Right renal pelvis (tissue), 4 donors: ENCODE results near the gene RGS9. TPM values are rescaled to one million over a fixed set of nuclear protein-coding genes. Genes with fewer than 3 reads are reported as not detected.

ENCODE experiments used
- DNase-seq, 4 donors: peaks; one replicate each; pipeline ENCODE4 v3.0.0-alpha.2; 2013; ENCODE audit warnings: low read depth in 4 of 4, low spot score in 3 of 4, missing footprints in 1 of 4
- polyA plus RNA-seq, 4 donors: library from polyadenylated mRNA; unstranded; fragments of 120-200 nt; gene quantifications; one replicate each; pipeline ENCODE4 v1.2.1, GENCODE V29; 2013; ENCODE audit not compliant: insufficient read length in 4 of 4

Gene RGS9
- polyA plus RNA-seq, 4 donors = 12.2 to 16.5 (median 14.6) TPM

- no peak for DNase-seq
Observed at GRCh38 chr17:65154770-65155589, 17.8 kb downstream of the RGS9 start.

GRCh38 chr17:65155622-65156021 lies 18.5 kb downstream of the RGS9 start:
- no peak for DNase-seq

- DNase-seq = no peak
Observed at GRCh38 chr17:65156185-65156834, 19.1 kb downstream of the RGS9 start.

GRCh38 chr17:65156835-65157565 lies 19.8 kb downstream of the RGS9 start:
- no peak for DNase-seq

- DNase-seq = no peak
Observed at GRCh38 chr17:65158041-65158440, 20.9 kb downstream of the RGS9 start.

GRCh38 chr17:65158622-65159021 lies 21.5 kb downstream of the RGS9 start:
- no peak for DNase-seq

- DNase-seq = no peak
Observed at GRCh38 chr17:65160516-65160915, 23.3 kb downstream of the RGS9 start.

- no peak for DNase-seq
Observed at GRCh38 chr17:65163990-65164495, 26.9 kb downstream of the RGS9 start.

- DNase-seq = no peak
Observed at GRCh38 chr17:65166787-65167186, 29.6 kb downstream of the RGS9 start.

GRCh38 chr17:65167566-65167965 lies 30.4 kb downstream of the RGS9 start:
- DNase-seq = no peak

GRCh38 chr17:65169691-65170090 lies 32.5 kb downstream of the RGS9 start:
- DNase-seq = no peak

GRCh38 chr17:65170839-65171238 lies 33.7 kb downstream of the RGS9 start:
- DNase-seq = no peak

GRCh38 chr17:65171752-65172151 lies 34.6 kb downstream of the RGS9 start:
- DNase-seq = no peak

GRCh38 chr17:65172496-65173136 lies 35.4 kb downstream of the RGS9 start:
- DNase-seq = no peak

GRCh38 chr17:65173284-65173793 lies 36.2 kb downstream of the RGS9 start:
- DNase-seq = no peak

- DNase-seq = no peak
Observed at GRCh38 chr17:65173976-65174683, 37.0 kb downstream of the RGS9 start.

GRCh38 chr17:65174974-65175373 lies 37.8 kb downstream of the RGS9 start:
- no peak for DNase-seq

- DNase-seq = no peak
Observed at GRCh38 chr17:65175952-65176351, 38.8 kb downstream of the RGS9 start.

GRCh38 chr17:65176646-65177409 lies 39.7 kb downstream of the RGS9 start:
- DNase-seq = no peak
